H1 (cell line): ENCODE data around the gene SLC7A5.
"Not testable (repeated sequence)": the region's sequence is repeated elsewhere in the genome, so short reads cannot be mapped to it uniquely, and the experiment has no call there.

ENCODE experiments used
- CTCF ChIP-seq, 3 experiments: IDR thresholded peaks; 1 replicate in 2 of 3; 2 replicates in 1 of 3; pipeline versions ENCODE4 v1.5.1 to v1.6.1; 2011; ENCODE audit warnings: low read length in 3 of 3, mild to moderate bottlenecking in 3 of 3, inconsistent platforms in 2 of 3, low read depth in 1 of 3, moderate library complexity in 1 of 3; ENCODE audit not compliant: insufficient read depth in 1 of 3; ENCODE audit errors: control extremely low read depth in 1 of 3
- EGR1 ChIP-seq: IDR thresholded peaks from 2 replicates; pipeline ENCODE4 v1.6.1; 2011; ENCODE audit warnings: low read depth, low read length, borderline replicate concordance
- YY1 ChIP-seq: IDR thresholded peaks from 2 replicates; pipeline ENCODE4 v1.6.1; 2011; ENCODE audit warnings: low read depth, mild to moderate bottlenecking, low read length

DNA sequence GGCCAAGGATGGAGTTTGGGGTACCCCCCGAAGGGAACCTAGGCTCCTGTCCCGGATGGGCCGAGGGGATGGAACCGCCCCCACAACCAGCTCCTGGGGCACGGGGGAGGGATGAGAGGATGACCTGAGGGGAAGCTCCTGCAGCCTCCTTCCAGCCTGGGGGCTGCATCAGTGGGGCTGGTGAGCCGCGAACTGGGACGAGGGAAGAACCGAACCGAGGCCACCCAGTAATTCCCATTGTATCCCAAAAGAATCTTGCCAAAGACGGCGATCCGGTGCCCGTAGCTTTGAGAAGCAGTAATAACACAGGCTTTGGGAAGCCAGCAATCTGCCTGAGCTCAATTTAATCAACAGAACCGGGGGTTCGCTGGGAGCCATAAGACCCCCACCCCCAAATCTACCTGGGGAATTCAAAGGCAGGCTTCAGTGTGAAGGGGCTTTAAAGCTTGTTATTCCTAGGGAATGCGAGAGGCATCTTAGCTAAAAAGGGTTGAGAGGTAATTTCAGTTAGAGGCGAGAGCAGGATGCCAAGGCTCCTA is 641 bp upstream of the SLC7A5 start:
- not testable (repeated sequence) for TF ChIP-seq CTCF (IDR thresholded peaks at IDR 0.05; ENCODE audit: control extremely low read depth in 1 of 3, insufficient read depth in 1 of 3, low read depth in 1 of 3, low read length in 3 of 3); EGR1; YY1
